CD14-positive monocyte (primary cell): Measurements from ENCODE around the gene FAM167B. TPM values are rescaled to one million over a fixed set of nuclear protein-coding genes. Genes with fewer than 3 reads are reported as not detected.
A peak's percentile ranks its signal among the peaks of the same experiment; 100 is the strongest.

Experiments
- DNase-seq, 3 donors: peaks; one replicate each; pipeline ENCODE4 v3.0.0-alpha.2; 2011 to 2022
- H2AFZ ChIP-seq: 2 replicates; pipeline ENCODE4 v1.6.0; 2012; ENCODE audit warnings: mild to moderate bottlenecking, low read depth, low read length, inconsistent platforms; ENCODE audit not compliant: insufficient read depth, poor library complexity, severe bottlenecking
- H3K27ac ChIP-seq, 2 donors: 1 replicate in 1 of 2; 2 replicates in 1 of 2; pipeline ENCODE4 v1.5.1; 2012 to 2013; ENCODE audit warnings: low read length in 2 of 2, control low read depth in 1 of 2, inconsistent platforms in 1 of 2, low read depth in 1 of 2, mild to moderate bottlenecking in 1 of 2
- H3K27me3 ChIP-seq, 2 donors: one replicate each; pipeline versions ENCODE4 v1.6.0 to v1.6.1; 2011 to 2013; ENCODE audit warnings: low read length in 2 of 2; ENCODE audit not compliant: control insufficient read depth in 2 of 2, insufficient read depth in 2 of 2
- H3K36me3 ChIP-seq, 2 donors: replicated peaks in 1 of 2; 1 replicate in 1 of 2; 2 replicates in 1 of 2; pipeline versions ENCODE4 v1.5.1 to v1.6.1; 2012 to 2013; ENCODE audit warnings: low read length in 2 of 2, control low read depth in 1 of 2, inconsistent platforms in 1 of 2, mild to moderate bottlenecking in 1 of 2; ENCODE audit not compliant: insufficient read depth in 2 of 2, control insufficient read depth in 1 of 2
- H3K4me1 ChIP-seq, 2 donors: 1 replicate in 1 of 2; 2 replicates in 1 of 2; pipeline versions ENCODE4 v1.5.1 to v1.6.1; 2012 to 2013; ENCODE audit warnings: low read length in 2 of 2, control low read depth in 1 of 2, inconsistent platforms in 1 of 2, mild to moderate bottlenecking in 1 of 2, moderate library complexity in 1 of 2; ENCODE audit not compliant: insufficient read depth in 2 of 2, control insufficient read depth in 1 of 2
- H3K4me2 ChIP-seq: replicated peaks from 2 replicates; pipeline ENCODE3; 2012; ENCODE audit warnings: low read length, moderate library complexity, mild to moderate bottlenecking; ENCODE audit not compliant: poor library complexity, severe bottlenecking; ENCODE audit errors: extremely low read depth
- H3K4me3 ChIP-seq, 3 experiments: fragments of 200-600 bp in 1 of 3; sonication (generic) in 1 of 3; replicated peaks in 1 of 3; 1 replicate in 2 of 3; 2 replicates in 1 of 3; pipeline ENCODE4 v1.5.1; 2011 to 2013; ENCODE audit warnings: low read length in 3 of 3, mild to moderate bottlenecking in 3 of 3, control low read depth in 2 of 3, low read depth in 2 of 3, inconsistent platforms in 1 of 3, moderate library complexity in 1 of 3
- H3K79me2 ChIP-seq: 2 replicates; pipeline ENCODE4 v1.6.0; 2012; ENCODE audit warnings: mild to moderate bottlenecking, control low read depth, inconsistent platforms, low read length, moderate library complexity; ENCODE audit not compliant: insufficient read depth
- H3K9ac ChIP-seq: 2 replicates; pipeline ENCODE4 v1.6.0; 2017; ENCODE audit warnings: low read length, mild to moderate bottlenecking; ENCODE audit not compliant: insufficient read depth, poor library complexity, severe bottlenecking
- H3K9me3 ChIP-seq, 2 donors: replicated peaks in 1 of 2; 1 replicate in 1 of 2; 2 replicates in 1 of 2; pipeline versions ENCODE4 v1.5.1 to v1.6.1; 2012 to 2013; ENCODE audit warnings: low read length in 2 of 2, control low read depth in 1 of 2; ENCODE audit not compliant: control insufficient read depth in 1 of 2, insufficient read depth in 1 of 2
- H4K20me1 ChIP-seq: 2 replicates; pipeline ENCODE4 v1.6.0; 2012; ENCODE audit warnings: mild to moderate bottlenecking, low read length, control low read depth, moderate library complexity; ENCODE audit not compliant: insufficient read depth
- H3K27ac Mint-ChIP-seq, 7 donors: one replicate each; pipeline ENCODE4 v1.8.0; 2020; ENCODE audit warnings: mild to moderate bottlenecking in 7 of 7, mixed read lengths in 7 of 7, moderate library complexity in 6 of 7, inconsistent platforms in 2 of 7
- H3K27me3 Mint-ChIP-seq, 3 donors: one replicate each; pipeline ENCODE4 v1.8.0; 2021 to 2022; ENCODE audit warnings: low read depth in 3 of 3, mild to moderate bottlenecking in 3 of 3, mixed read lengths in 3 of 3, moderate library complexity in 3 of 3, inconsistent platforms in 1 of 3
- H3K36me3 Mint-ChIP-seq, 2 donors: one replicate each; pipeline ENCODE4 v1.8.0; 2020; ENCODE audit warnings: mixed read lengths in 2 of 2, inconsistent platforms in 1 of 2, mild to moderate bottlenecking in 1 of 2
- H3K4me1 Mint-ChIP-seq: one replicate; pipeline ENCODE4 v1.8.0; 2020; ENCODE audit warnings: mild to moderate bottlenecking, mixed read lengths
- H3K4me3 Mint-ChIP-seq, 2 donors: one replicate each; pipeline ENCODE4 v1.8.0; 2020; ENCODE audit warnings: mild to moderate bottlenecking in 2 of 2, mixed read lengths in 2 of 2, moderate library complexity in 1 of 2
- H3K9me3 Mint-ChIP-seq, 7 donors: one replicate each; pipeline ENCODE4 v1.8.0; 2020 to 2022; ENCODE audit warnings: mixed read lengths in 7 of 7, mild to moderate bottlenecking in 6 of 7, moderate library complexity in 6 of 7, inconsistent platforms in 2 of 7
- CTCF ChIP-seq: fragments of 200-600 bp; IDR thresholded peaks from one replicate; pipeline ENCODE4 v1.8.0; 2022; ENCODE audit warnings: antibody characterized with exemption, mild to moderate bottlenecking
- WGBS: methylation state at CpG from one replicate; pipeline ENCODE4 v1.1.5; 2013; ENCODE audit warnings: missing lambda C conversion rate; ENCODE audit not compliant: insufficient coverage; 5-methylcytosine and 5-hydroxymethylcytosine counted together
- intact Hi-C, 2 donors: fragments of 100-400 bp; cut with micrococcal nuclease; formaldehyde crosslinking; loops; one replicate each; pipeline versions ENCODE4 v1.15.0 to v1.15.1; 2023
- polyA plus RNA-seq, 3 donors: library from polyadenylated mRNA; depleted of rRNA in 1 of 3; unstranded in 2 of 3; stranded (reverse) in 1 of 3; fragments of 300-500 nt in 2 of 3; fragments of >200 nt in 1 of 3; fragmentation: Illumina TruSeq in 2 of 3; gene quantifications; 1 replicate in 2 of 3; 2 replicates in 1 of 3; pipeline ENCODE4 v1.2.3, GENCODE V29; 2012 to 2021

FAM167B gene
- polyA plus RNA-seq, 3 donors, result not detected

GRCh38 chr1:32199717-32200072, 47.3 kb upstream of the FAM167B start:
- no peaks in the 10 kb centered on the region for H4K20me1 ChIP-seq
- whole genome bisulfite sequencing, result 86% methylated on average over 3 of the region's 6 CpGs
- no peaks in the 10 kb centered on the region for H3K27me3 ChIP-seq
- Mint-ChIP-seq H3K4me1 (peaks cover 24% of the 10 kb centered on the region), H3K4me3 (no peak overlapping the region), H3K27ac (peak overlapping the region in 1 of 7 donors; percentile 28), H3K27me3 (peaks cover 0 to 7% (median 6%) of the 10 kb centered on the region in 3 donors), H3K9me3 (no peaks in the 10 kb centered on the region), H3K36me3 (peaks cover 32 to 36% of the 10 kb centered on the region in 2 donors)
- no peak for TF ChIP-seq CTCF
- peak overlapping the region; percentile 68 for H3K4me2 ChIP-seq
- intact Hi-C loops, result no loop called here
- H3K4me1 ChIP-seq, result peaks cover 22 to 24% of the 10 kb centered on the region in 2 donors
- H3K27ac ChIP-seq, result no peak overlapping the region
- peak overlapping the region in 1 of 3 experiments; percentile 79 for H3K4me3 ChIP-seq
- no peaks in the 10 kb centered on the region for H3K9me3 ChIP-seq
- H3K9ac ChIP-seq, result no peak overlapping the region
- no peaks in the 10 kb centered on the region for H3K79me2 ChIP-seq
- peaks cover 27 to 38% of the 10 kb centered on the region in 2 donors for H3K36me3 ChIP-seq
- DNase-seq, result no peak
- H2AFZ ChIP-seq, result no peak overlapping the region

GRCh38 chr1:32200226-32201010, 46.6 kb upstream of the FAM167B start, which contains the start of gene CCDC28B:
Gene CCDC28B (plus strand): TSS chr1:32200595. CDS start chr1:32201936, 1,341 bp downstream.
- peak within 1 kb of the TSS; percentile 59 to 79 (median 79) for H3K4me3 ChIP-seq
- intact Hi-C loops, result no loop called here
- H3K27me3 ChIP-seq, result no peaks in the 10 kb centered on the region
- no peaks in the 10 kb centered on the region for H4K20me1 ChIP-seq
- WGBS, result 0% methylated on average over 17 of the region's 34 CpGs
- peak within 1 kb of the TSS in 1 of 2 donors; percentile 59 for H3K27ac ChIP-seq
- peaks cover 27 to 30% of the 10 kb centered on the region in 2 donors for H3K4me1 ChIP-seq
- H3K9me3 ChIP-seq, result no peaks in the 10 kb centered on the region
- peak in 2 of 3 donors; percentile 27 to 30 for DNase-seq
- peak within 1 kb of the TSS; percentile 91 for H2AFZ ChIP-seq
- H3K9ac ChIP-seq, result peak within 1 kb of the TSS; percentile 60
- TF ChIP-seq CTCF, result no peak
- peaks cover 25 to 28% of the 10 kb centered on the region in 2 donors for H3K36me3 Mint-ChIP-seq
- H3K4me2 ChIP-seq, result peak within 1 kb of the TSS; percentile 68
- peaks cover 20 to 31% of the 10 kb centered on the region in 2 donors for H3K36me3 ChIP-seq
- H3K4me1 Mint-ChIP-seq, result peaks cover 26% of the 10 kb centered on the region
- H3K4me3 Mint-ChIP-seq, result peak within 1 kb of the TSS; percentile 91 to 94
- peak within 1 kb of the TSS; percentile 28 to 87 (median 82) for H3K27ac Mint-ChIP-seq
- H3K27me3 Mint-ChIP-seq, result peaks cover 0 to 7% (median 6%) of the 10 kb centered on the region in 3 donors
- no peaks in the 10 kb centered on the region for H3K79me2 ChIP-seq
- no peaks in the 10 kb centered on the region for H3K9me3 Mint-ChIP-seq
